Right lung (tissue), 5 donors: ENCODE measurements around the gene TRAPPC13. TPM values are rescaled to one million over a fixed set of nuclear protein-coding genes. Genes with fewer than 3 reads are reported as not detected.
"Not testable (repeated sequence)": the region's sequence is repeated elsewhere in the genome, so short reads cannot be mapped to it uniquely, and the experiment has no call there.

Experiments used
- DNase-seq, 2 donors: peaks; one replicate each; pipeline ENCODE4 v3.0.0-alpha.2; 2013
- polyA plus RNA-seq, 5 donors: library from polyadenylated mRNA; unstranded; fragments of 120-200 nt; gene quantifications; one replicate each; pipeline versions ENCODE4 v1.2.1 to v1.2.3, GENCODE V29; 2013; ENCODE audit warnings: inconsistent platforms in 1 of 5, low replicate concordance in 1 of 5; ENCODE audit not compliant: insufficient read length in 5 of 5, insufficient read depth in 1 of 5

Gene TRAPPC13
- polyA plus RNA-seq, 5 donors, result 27.2 to 39.2 (median 36.6) TPM

DNA sequence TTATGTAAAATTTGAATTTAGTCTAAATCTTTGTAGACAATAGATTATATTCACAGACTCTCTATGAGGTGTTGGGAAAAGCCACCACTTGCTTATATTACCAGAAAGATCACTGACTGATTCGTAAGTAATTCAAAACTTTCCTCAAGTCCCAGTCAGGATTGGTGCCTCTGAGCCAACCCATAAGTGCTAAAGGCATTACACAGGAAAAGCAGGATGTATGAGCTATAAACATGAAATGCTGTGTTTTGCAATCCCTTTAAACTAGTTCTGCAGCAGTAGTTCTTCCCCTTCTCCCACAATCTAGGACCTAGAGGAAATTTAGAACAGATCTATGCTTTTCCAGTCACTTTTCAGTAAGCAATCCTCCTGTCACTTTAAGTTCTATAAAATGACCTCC, 48.0 kb downstream of the TRAPPC13 start:
- DNase-seq, result peak; percentile 16 to 18

DNA sequence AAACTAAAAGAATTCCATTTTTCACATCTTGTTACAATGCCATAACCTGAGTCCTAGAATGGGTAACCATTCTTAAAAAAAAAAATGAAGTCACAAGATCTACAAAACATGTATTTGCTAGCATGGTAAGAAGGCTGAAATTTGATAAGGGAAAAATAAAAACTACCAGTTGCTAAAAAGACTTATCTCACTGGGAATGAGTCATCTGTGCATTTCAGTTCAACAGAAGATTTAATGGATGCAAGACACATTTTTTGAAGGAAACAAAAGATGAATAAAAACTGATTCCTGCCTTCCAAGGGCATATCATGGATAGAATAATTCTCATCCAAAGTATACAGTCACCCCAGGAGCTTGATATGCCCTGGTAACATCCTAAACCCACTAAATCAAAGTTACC, 49.9 kb downstream of the TRAPPC13 start:
- DNase-seq, result no peak

DNA sequence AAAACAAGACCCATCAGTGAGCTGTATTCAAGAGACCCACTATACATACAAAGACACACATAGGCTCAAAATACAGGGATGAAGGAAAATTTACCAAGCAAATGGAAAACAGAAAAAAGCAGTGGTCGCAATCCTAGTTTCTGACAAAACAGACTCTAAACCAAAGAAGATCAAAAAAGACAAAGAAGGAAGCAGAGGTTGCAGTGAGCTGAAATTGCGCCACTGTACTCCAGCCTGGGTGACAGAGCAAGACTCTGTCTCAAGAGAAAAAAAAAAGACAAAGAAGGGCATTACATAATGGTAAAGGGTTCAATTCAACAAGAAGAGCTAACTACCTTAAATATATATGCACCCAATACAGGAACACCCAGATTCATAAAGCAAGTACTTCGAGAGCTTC, 51.2 kb downstream of the TRAPPC13 start:
- DNase-seq, result not testable (repeated sequence)

DNA sequence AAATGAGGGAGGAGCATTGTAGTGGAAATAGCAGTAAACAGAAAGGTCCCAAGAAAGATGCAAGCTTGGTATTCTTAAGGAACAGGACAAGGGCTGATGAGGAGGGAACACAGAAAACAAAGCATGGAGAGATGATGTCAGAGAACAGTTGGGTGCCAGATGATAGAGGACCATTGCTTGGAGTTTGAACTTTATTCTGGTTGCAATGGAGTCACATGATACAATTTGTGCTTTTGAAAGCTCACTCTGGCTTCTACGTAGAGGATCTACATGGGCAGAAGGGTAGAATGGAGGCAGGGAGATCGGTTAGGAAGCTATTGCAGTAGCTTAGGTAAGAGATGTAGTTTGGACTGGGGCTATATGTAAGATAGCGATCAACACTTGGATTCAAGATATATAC, 57.3 kb downstream of the TRAPPC13 start:
- DNase-seq, result no peak

DNA sequence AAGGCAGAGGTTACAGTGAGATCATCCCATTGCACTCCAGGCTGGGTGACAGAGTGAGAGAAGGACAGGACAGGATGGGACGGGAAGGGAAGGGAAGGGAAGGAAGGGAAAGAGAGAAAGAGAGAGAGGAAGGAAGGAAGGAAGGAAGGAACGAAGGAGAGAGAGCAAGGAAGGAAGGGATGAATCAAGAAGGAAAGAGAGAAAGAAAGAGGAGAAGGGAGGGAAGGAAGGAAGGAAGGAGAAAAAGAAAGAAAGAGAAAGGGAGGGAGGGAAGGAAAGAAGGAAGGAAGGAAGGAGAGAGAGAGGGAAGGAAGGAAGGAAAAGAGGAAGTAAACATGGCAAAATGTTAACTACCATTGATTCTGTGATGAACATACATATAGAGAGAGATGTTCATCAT, 68.3 kb downstream of the TRAPPC13 start:
- no peak for DNase-seq

DNA sequence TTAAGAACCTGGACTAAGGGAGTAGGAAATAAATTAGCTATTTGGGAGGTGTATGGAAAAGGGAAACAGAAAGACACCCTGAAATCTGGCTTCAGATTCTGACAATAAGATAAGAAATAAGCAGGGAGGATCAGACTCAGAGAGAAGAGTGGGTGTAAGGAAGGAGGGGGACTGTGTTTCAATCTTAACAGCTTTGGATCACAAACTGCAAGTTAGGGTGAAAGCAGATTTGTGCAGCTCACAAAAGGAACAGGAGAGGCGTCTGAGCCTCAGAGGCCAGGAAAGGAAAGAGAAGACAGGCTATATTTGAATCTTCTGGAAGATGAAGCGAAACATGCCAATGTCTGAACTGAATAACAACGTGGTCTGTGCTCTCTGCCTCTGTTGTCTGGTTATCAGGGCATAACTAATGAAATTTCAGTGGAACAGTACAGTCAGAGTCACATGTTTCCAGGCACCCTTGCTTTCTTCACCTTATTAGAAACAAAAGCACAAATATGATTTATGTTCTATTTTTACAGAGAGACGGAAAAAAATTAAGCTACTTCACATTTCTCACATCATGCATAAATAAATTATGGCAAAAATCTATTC, 70.4 kb downstream of the TRAPPC13 start:
- no peak for DNase-seq

DNA sequence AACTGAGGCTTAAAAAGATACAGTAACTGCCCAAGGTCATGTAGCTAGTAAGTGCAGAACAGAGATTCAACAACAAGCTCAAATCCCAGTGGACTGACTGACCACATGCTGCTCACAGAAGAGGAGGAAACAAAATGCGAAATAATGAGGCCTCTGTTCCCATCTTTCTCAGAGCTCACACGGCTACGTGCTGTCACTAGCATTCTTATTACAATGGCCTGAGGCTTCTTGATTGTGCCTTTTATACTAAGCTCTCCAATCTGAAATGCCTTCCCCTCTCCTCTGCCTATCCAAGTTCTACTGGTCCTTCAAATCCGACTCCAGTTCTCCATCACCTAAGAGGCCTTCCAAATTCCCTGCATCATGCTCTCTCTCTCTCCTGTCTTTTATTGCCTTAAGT, 71.1 kb downstream of the TRAPPC13 start:
- no peak for DNase-seq

DNA sequence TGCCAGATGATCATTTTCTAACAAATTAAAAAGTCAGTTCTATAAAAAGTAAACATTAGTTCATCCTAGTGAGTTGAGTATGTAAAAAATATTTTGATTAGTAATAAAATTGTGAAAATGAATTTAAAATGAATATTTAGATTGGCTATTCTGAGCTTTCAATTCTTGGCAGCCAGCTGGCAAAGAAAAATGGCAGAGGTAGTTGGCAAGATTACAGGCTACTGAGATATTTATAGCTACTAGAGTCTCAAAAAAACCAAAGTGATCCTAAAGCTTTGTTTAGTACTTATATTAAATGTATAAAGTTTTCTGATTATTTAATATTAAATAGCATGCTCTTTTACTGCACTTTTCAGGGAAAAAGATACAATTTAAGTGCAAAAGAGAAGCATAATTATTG, 72.1 kb downstream of the TRAPPC13 start:
- no peak for DNase-seq

DNA sequence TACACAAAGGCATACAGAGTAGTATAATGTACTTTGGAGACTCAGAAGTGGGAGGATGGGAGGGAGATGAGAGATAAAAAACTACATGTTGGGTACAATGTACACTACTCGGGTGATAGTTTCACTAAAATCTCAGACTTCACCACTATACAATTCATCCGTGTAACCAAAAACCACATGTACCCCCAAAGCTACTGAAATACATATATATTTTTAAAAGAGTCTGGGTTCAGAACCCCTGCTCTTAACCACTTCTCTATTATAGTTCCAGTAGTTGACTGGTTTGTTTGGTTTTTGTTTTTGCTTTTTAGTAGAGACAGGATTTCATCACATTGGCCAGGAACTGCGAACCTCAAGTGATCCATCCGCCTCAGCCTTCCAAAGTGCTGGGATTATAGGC, 74.5 kb downstream of the TRAPPC13 start:
- DNase-seq, result no peak

DNA sequence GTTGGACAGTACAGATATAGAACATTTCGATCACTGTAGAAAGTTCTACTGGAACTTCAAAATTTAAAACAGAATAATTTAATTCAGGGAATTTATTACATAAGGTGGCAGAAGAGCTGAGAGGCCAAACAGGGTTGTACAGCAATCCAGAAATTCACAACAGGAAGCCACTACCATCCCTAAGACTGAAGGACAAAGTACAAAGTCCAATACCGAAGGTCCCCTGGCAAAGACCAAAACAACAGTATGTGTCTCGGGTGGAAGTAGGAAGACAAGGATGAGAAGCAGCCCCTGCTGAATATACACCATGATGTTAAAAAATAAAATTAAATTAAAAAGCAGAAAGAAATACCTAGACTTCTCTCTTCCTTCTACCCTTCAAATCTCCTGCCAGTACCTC, 77.2 kb downstream of the TRAPPC13 start:
- DNase-seq, result no peak

DNA sequence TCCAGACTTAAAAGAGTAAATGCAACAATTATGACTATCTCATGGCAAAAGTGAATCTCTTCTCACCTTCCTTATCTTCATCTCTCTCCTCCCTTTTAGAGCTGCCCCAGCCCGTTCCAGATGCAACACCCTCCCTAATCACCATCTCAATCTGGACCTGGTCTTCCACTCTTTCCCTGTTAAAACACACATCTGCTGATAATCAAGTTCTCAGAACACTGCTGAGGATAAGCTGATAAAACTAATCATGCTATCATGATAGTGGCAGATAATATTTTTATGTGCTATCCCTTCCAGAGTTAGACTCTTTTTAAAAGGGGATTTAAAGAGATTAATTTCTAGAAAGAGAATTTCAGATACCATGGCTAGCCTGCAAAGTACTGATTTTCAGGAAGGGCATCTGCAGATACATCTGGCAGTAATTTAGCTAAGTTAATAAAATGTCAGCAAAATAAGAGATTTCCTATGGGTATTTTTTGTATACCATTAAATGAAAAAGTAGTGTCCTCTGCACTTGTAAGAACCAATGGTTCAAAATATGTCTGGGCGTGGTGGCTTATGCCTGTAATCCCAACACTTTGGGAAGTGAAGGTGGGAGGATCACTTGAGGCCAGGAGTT, 79.9 kb downstream of the TRAPPC13 start:
- DNase-seq, result no peak

DNA sequence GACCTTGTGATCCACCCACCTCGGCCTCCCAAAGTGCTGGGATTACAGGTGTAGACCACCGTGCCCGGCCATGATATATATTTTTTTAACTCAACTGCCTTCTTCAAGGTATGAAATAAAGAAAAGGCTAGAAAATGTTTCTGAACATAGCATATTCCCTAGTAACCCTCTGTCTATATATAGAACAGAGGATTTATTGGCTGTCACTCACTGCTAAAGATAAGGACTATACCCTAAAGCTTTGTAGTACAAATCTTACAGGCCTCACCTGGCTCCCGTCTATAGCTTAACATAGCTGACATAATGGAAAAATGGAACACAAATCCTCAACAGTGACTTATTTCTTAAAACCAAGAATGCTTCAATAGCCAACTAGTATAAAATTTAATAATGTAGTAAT, 82.8 kb downstream of the TRAPPC13 start:
- no peak for DNase-seq

DNA sequence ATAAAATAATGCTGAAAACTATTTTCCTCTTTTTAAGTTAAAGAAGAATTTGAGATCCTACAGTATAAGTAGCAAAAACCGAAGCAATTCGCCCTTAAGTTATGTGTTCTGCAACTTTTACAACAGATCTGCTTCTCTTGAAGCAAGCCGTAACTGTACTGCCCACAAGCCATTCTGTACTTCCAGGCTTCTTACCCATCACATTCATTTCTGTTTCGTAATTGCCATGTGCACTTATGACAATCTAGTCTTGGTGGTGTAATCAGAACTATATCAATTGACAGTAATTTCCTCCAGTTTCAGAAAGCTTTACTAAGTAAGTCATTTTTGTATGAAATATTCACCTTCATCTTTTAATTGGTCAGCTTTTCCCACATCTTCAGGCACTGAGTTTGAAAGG, 83.3 kb downstream of the TRAPPC13 start:
- DNase-seq, result no peak

Other genes starting within 250 kb of the TRAPPC13 start
- 10 to 100 TPM in 4 of 5 donors, 1 to 10 TPM in 1; 7.3 to 24.4 (median 13.5) TPM for gene ADAMTS6, start 143.1 kb upstream of the TRAPPC13 start, polyA plus RNA-seq
- 10 to 100 TPM; 32.3 to 96.8 (median 55.9) TPM for gene CENPK, start 61.9 kb upstream of the TRAPPC13 start, polyA plus RNA-seq
- gene PPWD1, start 61.7 kb upstream of the TRAPPC13 start, polyA plus RNA-seq, result 100 to 1,000 TPM in 4 of 5 donors, 10 to 100 TPM in 1; 80.8 to 132 (median 119) TPM
- 10 to 100 TPM; 16.7 to 31.5 (median 26.7) TPM for gene TRIM23, start 694 bp upstream of the TRAPPC13 start, polyA plus RNA-seq
- 1 to 10 TPM; 4.1 to 6.2 (median 4.9) TPM for gene SHLD3, start within 50 bp of the TRAPPC13 start, polyA plus RNA-seq
- gene SGTB, start 97.1 kb downstream of the TRAPPC13 start, polyA plus RNA-seq, result 1 to 10 TPM; 5.0 to 9.8 (median 9.1) TPM
- gene NLN, start 97.2 kb downstream of the TRAPPC13 start, polyA plus RNA-seq, result 10 to 100 TPM; 14.0 to 25.9 (median 23.1) TPM